SK-N-SH (cell line): ENCODE measurements around the gene WASHC3. TPM values are rescaled to one million over a fixed set of nuclear protein-coding genes. Genes with fewer than 3 reads are reported as not detected.

Source experiments
- CTCF ChIA-PET: fragments of 300-600, 350-600 bp; formaldehyde crosslinking; extraction: SDS; loops from one replicate; lab custom pipeline; 2021; lab: Yijun Ruan, JAX
- POLR2A ChIA-PET: fragments of 350-600 bp; sonication (Branson Sonifier 250); formaldehyde crosslinking; extraction: SDS; loops from one replicate; lab custom pipeline; 2020; ENCODE audit warnings: antibody characterized with exemption, inconsistent platforms; lab: Yijun Ruan, JAX
- DNase-seq: peaks from one replicate; pipeline ENCODE4 v3.0.0; 2012
- H2AFZ ChIP-seq: fragments of 200-600 bp; sonication (generic); 2 replicates; pipeline ENCODE4 v1.8.1; 2016; ENCODE audit warnings: antibody characterized with exemption, mild to moderate bottlenecking, low read depth
- H3F3A ChIP-seq: fragments of 200-600 bp; sonication (generic); replicated peaks from 2 replicates; pipeline ENCODE3; 2016; ENCODE audit warnings: antibody characterized with exemption, mild to moderate bottlenecking; ENCODE audit not compliant: insufficient read depth
- H3K27ac ChIP-seq, 2 experiments: fragments of 200-500 bp in 1 of 2; fragments of 200-600 bp in 1 of 2; sonication (Bioruptor generic) in 1 of 2; sonication (generic), shearing (Covaris generic) in 1 of 2; 2 replicates each; pipeline versions ENCODE4 v1.5.1 to v1.6.1; 2014 to 2016; ENCODE audit warnings: low read depth in 2 of 2, inconsistent platforms in 1 of 2, low read length in 1 of 2, mild to moderate bottlenecking in 1 of 2, mixed read lengths in 1 of 2
- H3K27me3 ChIP-seq: fragments of 200-600 bp; sonication (generic), shearing (Covaris generic); 2 replicates; pipeline ENCODE4 v1.6.1; 2016; ENCODE audit warnings: mixed run types; ENCODE audit not compliant: insufficient read depth
- H3K36me3 ChIP-seq, 2 experiments: fragments of 200-500 bp in 1 of 2; fragments of 200-600 bp in 1 of 2; sonication (Bioruptor generic) in 1 of 2; sonication (generic) in 1 of 2; replicated peaks in 1 of 2; 2 replicates each; pipeline versions ENCODE3 to v1.5.1; 2014 to 2016; ENCODE audit warnings: low read length in 1 of 2, mild to moderate bottlenecking in 1 of 2; ENCODE audit not compliant: insufficient read depth in 2 of 2, control insufficient read depth in 1 of 2
- H3K4me1 ChIP-seq, 2 experiments: fragments of 200-500 bp in 1 of 2; fragments of 200-600 bp in 1 of 2; sonication (Bioruptor generic) in 1 of 2; sonication (generic), shearing (Covaris generic) in 1 of 2; 2 replicates each; pipeline versions ENCODE4 v1.5.1 to v1.6.1; 2014 to 2016; ENCODE audit warnings: low read depth in 1 of 2, low read length in 1 of 2, mixed run types in 1 of 2; ENCODE audit not compliant: insufficient read depth in 2 of 2, control insufficient read depth in 1 of 2
- H3K4me2 ChIP-seq: fragments of 200-600 bp; sonication (generic), shearing (Covaris generic); 2 replicates; pipeline ENCODE4 v1.6.1; 2017; ENCODE audit warnings: mixed run types
- H3K4me3 ChIP-seq, 2 experiments: fragments of 200-500 bp in 1 of 2; fragments of 200-600 bp in 1 of 2; sonication (Bioruptor generic) in 1 of 2; sonication (generic), shearing (Covaris generic) in 1 of 2; 2 replicates each; pipeline versions ENCODE4 v1.5.1 to v1.8.1; 2014 to 2016; ENCODE audit warnings: low read depth in 2 of 2, inconsistent platforms in 1 of 2, low read length in 1 of 2, mild to moderate bottlenecking in 1 of 2, mixed read lengths in 1 of 2, moderate library complexity in 1 of 2
- H3K79me2 ChIP-seq: fragments of 200-600 bp; sonication (generic); 2 replicates; pipeline ENCODE4 v1.8.1; 2017; ENCODE audit warnings: mild to moderate bottlenecking; ENCODE audit not compliant: insufficient read depth
- H3K9ac ChIP-seq: fragments of 200-600 bp; sonication (generic); 2 replicates; pipeline ENCODE4 v1.6.1; 2017; ENCODE audit warnings: mixed run types
- H3K9me2 ChIP-seq: fragments of 200-600 bp; sonication (generic); 2 replicates; pipeline ENCODE4 v1.6.1; 2017; ENCODE audit warnings: mixed run types
- H3K9me3 ChIP-seq: fragments of 200-600 bp; sonication (generic); 2 replicates; pipeline ENCODE4 v1.6.1; 2017; ENCODE audit warnings: mixed run types, mild to moderate bottlenecking, moderate library complexity
- H4K20me1 ChIP-seq: fragments of 200-600 bp; sonication (generic); 2 replicates; pipeline ENCODE4 v1.6.1; 2017; ENCODE audit warnings: mild to moderate bottlenecking, mixed run types; ENCODE audit not compliant: insufficient read depth
- CHD2 ChIP-seq: fragments of 150-350 bp; IDR thresholded peaks from 2 replicates; pipeline ENCODE4 v1.6.1; 2018; ENCODE audit warnings: low read length; ENCODE audit not compliant: partially characterized antibody
- CTCF ChIP-seq: fragments of 200-600 bp; sonication (generic); IDR thresholded peaks from 2 replicates; pipeline ENCODE4 v1.6.1; 2017; ENCODE audit warnings: antibody characterized with exemption, mild to moderate bottlenecking, moderate library complexity
- ELF1 ChIP-seq: IDR thresholded peaks from 2 replicates; pipeline ENCODE4 v1.4.0; 2012
- EP300 ChIP-seq, 2 experiments: IDR thresholded peaks; 2 replicates each; pipeline versions ENCODE4 v1.4.0 to v1.6.1; 2012; ENCODE audit warnings: borderline replicate concordance in 1 of 2, low read depth in 1 of 2, low read length in 1 of 2
- EZH2phosphoT487 ChIP-seq: fragments of 200-600 bp; sonication (generic); IDR thresholded peaks from 2 replicates; pipeline ENCODE4 v1.6.1; 2017; ENCODE audit warnings: low read depth, mixed run types, mild to moderate bottlenecking, antibody characterized with exemption, moderate library complexity, borderline replicate concordance
- FOSL2 ChIP-seq: IDR thresholded peaks from 2 replicates; pipeline ENCODE4 v1.4.0; 2012; ENCODE audit warnings: low read depth, mild to moderate bottlenecking, moderate library complexity, borderline replicate concordance
- GABPA ChIP-seq: IDR thresholded peaks from 2 replicates; pipeline ENCODE4 v1.4.0; 2012; ENCODE audit warnings: low read depth, mild to moderate bottlenecking
- GATA2 ChIP-seq: sonication (generic); formaldehyde crosslinking; IDR thresholded peaks from 2 replicates; pipeline ENCODE4 v1.5.0; 2020; ENCODE audit warnings: mild to moderate bottlenecking, missing genetic modification reagents
- JUND ChIP-seq: IDR thresholded peaks from 2 replicates; pipeline ENCODE4 v1.4.0; 2012
- MEF2A ChIP-seq: IDR thresholded peaks from 2 replicates; pipeline ENCODE4 v1.4.0; 2012; ENCODE audit warnings: low read depth, borderline replicate concordance
- MXI1 ChIP-seq: IDR thresholded peaks from 2 replicates; pipeline ENCODE4 v1.6.1; 2012; ENCODE audit warnings: mild to moderate bottlenecking, low read depth, low read length, improper control_type of control experiment
- PBX3 ChIP-seq: IDR thresholded peaks from 2 replicates; pipeline ENCODE4; 2012
- RAD21 ChIP-seq: IDR thresholded peaks from 2 replicates; pipeline ENCODE4 v1.6.1; 2012; ENCODE audit warnings: mild to moderate bottlenecking, low read length
- REST ChIP-seq: IDR thresholded peaks from 2 replicates; pipeline ENCODE4 v1.6.1; 2012; ENCODE audit warnings: mild to moderate bottlenecking, low read depth, low read length, moderate library complexity
- RFX5 ChIP-seq: IDR thresholded peaks from 2 replicates; pipeline ENCODE4 v1.6.1; 2012; ENCODE audit warnings: mild to moderate bottlenecking, improper control_type of control experiment, low read length
- RXRA ChIP-seq: IDR thresholded peaks from 2 replicates; pipeline ENCODE4 v1.4.0; 2012; ENCODE audit warnings: low read depth, mild to moderate bottlenecking, borderline replicate concordance
- SIN3A ChIP-seq: IDR thresholded peaks from 2 replicates; pipeline ENCODE4 v1.6.1; 2012; ENCODE audit warnings: low read depth, mild to moderate bottlenecking, low read length, moderate library complexity, borderline replicate concordance
- SMC3 ChIP-seq: IDR thresholded peaks from 2 replicates; pipeline ENCODE4 v1.6.1; 2012; ENCODE audit warnings: low read depth, low read length, improper control_type of control experiment
- TCF12 ChIP-seq: IDR thresholded peaks from 2 replicates; pipeline ENCODE4 v1.4.0; 2012
- TEAD4 ChIP-seq: IDR thresholded peaks from 2 replicates; pipeline ENCODE4 v1.4.0; 2012; ENCODE audit warnings: mild to moderate bottlenecking, borderline replicate concordance; ENCODE audit not compliant: insufficient read depth
- USF1 ChIP-seq: IDR thresholded peaks from 2 replicates; pipeline ENCODE4 v1.4.0; 2012; ENCODE audit warnings: low read depth, borderline replicate concordance
- USF2 ChIP-seq: fragments of 150-350 bp; IDR thresholded peaks from 2 replicates; pipeline ENCODE4 v1.6.1; 2017; ENCODE audit warnings: antibody characterized with exemption, low read length, low read depth, borderline replicate concordance
- ZBTB33 ChIP-seq: IDR thresholded peaks from 2 replicates; pipeline ENCODE4 v1.4.0; 2012; ENCODE audit warnings: low read depth, borderline replicate concordance
- WGBS: methylation state at CpG from one replicate; pipeline ENCODE4 v1.1.6; 2017; ENCODE audit warnings: low lambda C conversion rate; 5-methylcytosine and 5-hydroxymethylcytosine counted together
- polyA plus RNA-seq, 3 experiments: library from polyadenylated mRNA; depleted of rRNA; stranded (reverse); fragments of >200 nt; gene quantifications; 2 replicates each; pipeline ENCODE4 v1.2.3, GENCODE V29; 2012

The WASHC3 gene
- polyA plus RNA-seq, 1 of the 3 experiments (the other 2 are of a cell fraction): 28.5 TPM

- no peak for DNase-seq
- no peak for TF ChIP-seq MEF2A
- TF ChIP-seq REST: no peak
- TF ChIP-seq TEAD4: no peak
- TF ChIP-seq TCF12: peak; percentile 17; the same call in 1 of the 2 replicates
- no peak for TF ChIP-seq USF2
- peak; percentile 44; the same call in 1 of the 2 replicates for TF ChIP-seq FOSL2
- TF ChIP-seq PBX3: peak; percentile 38; the same call in 1 of the 2 replicates
- TF ChIP-seq RFX5: no peak
- TF ChIP-seq GATA2: no peak
- no peak for TF ChIP-seq GABPA
- no peak for TF ChIP-seq RXRA
- TF ChIP-seq CTCF: no peak
- TF ChIP-seq SMC3: no peak
- no peak for TF ChIP-seq EP300 (IDR thresholded peaks at IDR 0.05; ENCODE audit: borderline replicate concordance in 1 of 2, low read depth in 1 of 2, low read length in 1 of 2)
- TF ChIP-seq SIN3A: no peak
- TF ChIP-seq MXI1: no peak
- no peak for TF ChIP-seq CHD2
- TF ChIP-seq EZH2phosphoT487: no peak
- TF ChIP-seq JUND: peak; percentile 15; the same call in 1 of the 2 replicates
- TF ChIP-seq RAD21: no peak
- no peak for TF ChIP-seq ZBTB33
- no peak for TF ChIP-seq USF1
- no peak for TF ChIP-seq ELF1
Measured at GRCh38 chr12:102033991-102034745, 27.6 kb downstream of the WASHC3 start.

More at GRCh38 chr12:102033991-102034745, 27.6 kb downstream of the WASHC3 start:
- POLR2A ChIA-PET: no interaction called here
- H3K4me2 ChIP-seq: no peak overlapping the region
- H3K9ac ChIP-seq: no peak overlapping the region
- H4K20me1 ChIP-seq: no peaks in the 10 kb centered on the region
- H2AFZ ChIP-seq: no peak overlapping the region
- no peak overlapping the region for H3K27ac ChIP-seq
- H3K9me2 ChIP-seq: no peaks in the 10 kb centered on the region
- H3K4me1 ChIP-seq: no peaks in the 10 kb centered on the region
- no peaks in the 10 kb centered on the region for H3K27me3 ChIP-seq
- no peaks in the 10 kb centered on the region for H3F3A ChIP-seq
- H3K36me3 ChIP-seq: peaks cover 27 to 32% of the 10 kb centered on the region in 2 experiments
- H3K79me2 ChIP-seq: no peaks in the 10 kb centered on the region
- WGBS: 50% methylated on average over 3 of the region's 3 CpGs
- H3K4me3 ChIP-seq: no peak overlapping the region
- CTCF ChIA-PET: no interaction called here
- no peaks in the 10 kb centered on the region for H3K9me3 ChIP-seq
